HFF-Myc (cell line): ENCODE data around the gene VWF.

Experiments used
- DNase-seq: peaks from one replicate; pipeline ENCODE4 v3.0.0-alpha.2; 2011; ENCODE audit warnings: low read depth; ENCODE audit errors: extremely low read depth
- H3K4me3 ChIP-seq: replicated peaks from 2 replicates; pipeline ENCODE4 v1.5.1; 2011; ENCODE audit warnings: low read depth, mild to moderate bottlenecking, control low read depth, low read length
- CTCF ChIP-seq: IDR thresholded peaks from 2 replicates; pipeline ENCODE4 v1.5.1; 2012; ENCODE audit warnings: mild to moderate bottlenecking, low read depth, low read length, control low read depth; ENCODE audit errors: missing control alignments

The VWF gene

GRCh38 chr12:6124411-6125309 lies at the start of gene VWF:
Gene VWF (minus strand): TSS chr12:6124670. CDS start chr12:6123196, 1,474 bp downstream.
- no peak within 1 kb of the TSS for H3K4me3 ChIP-seq
- TF ChIP-seq CTCF: no peak
- DNase-seq: no peak

- H3K4me3 ChIP-seq: no peak overlapping the region
- no peak for DNase-seq
- no peak for TF ChIP-seq CTCF
Observed at GRCh38 chr12:6172862-6173261, 48.4 kb upstream of the VWF start.

DNA sequence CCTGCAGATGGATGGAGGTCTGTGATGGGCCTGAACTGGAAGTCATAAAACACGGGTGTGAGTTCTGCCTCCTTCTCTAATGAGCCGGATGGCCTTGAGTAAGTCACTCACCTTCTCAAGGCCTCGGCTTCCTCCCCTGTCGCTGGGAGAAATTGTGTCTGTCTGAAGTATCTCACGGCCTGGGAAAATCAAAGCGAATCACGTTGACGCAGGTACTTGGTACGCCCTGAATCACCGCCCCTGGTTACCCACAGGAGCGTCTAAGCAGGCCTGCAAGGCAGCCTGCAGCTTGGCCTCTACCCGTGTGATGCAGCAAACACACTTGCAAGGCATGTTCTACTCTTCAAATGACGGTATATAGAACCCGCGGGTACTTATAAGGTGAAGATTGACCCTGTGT lies 47.6 kb upstream of the VWF start:
- TF ChIP-seq CTCF: no peak
- no peak overlapping the region for H3K4me3 ChIP-seq
- DNase-seq: no peak

- no peak overlapping the region for H3K4me3 ChIP-seq
- TF ChIP-seq CTCF: no peak
- DNase-seq: no peak
Observed at GRCh38 chr12:6171409-6172015, 47.0 kb upstream of the VWF start.

DNA sequence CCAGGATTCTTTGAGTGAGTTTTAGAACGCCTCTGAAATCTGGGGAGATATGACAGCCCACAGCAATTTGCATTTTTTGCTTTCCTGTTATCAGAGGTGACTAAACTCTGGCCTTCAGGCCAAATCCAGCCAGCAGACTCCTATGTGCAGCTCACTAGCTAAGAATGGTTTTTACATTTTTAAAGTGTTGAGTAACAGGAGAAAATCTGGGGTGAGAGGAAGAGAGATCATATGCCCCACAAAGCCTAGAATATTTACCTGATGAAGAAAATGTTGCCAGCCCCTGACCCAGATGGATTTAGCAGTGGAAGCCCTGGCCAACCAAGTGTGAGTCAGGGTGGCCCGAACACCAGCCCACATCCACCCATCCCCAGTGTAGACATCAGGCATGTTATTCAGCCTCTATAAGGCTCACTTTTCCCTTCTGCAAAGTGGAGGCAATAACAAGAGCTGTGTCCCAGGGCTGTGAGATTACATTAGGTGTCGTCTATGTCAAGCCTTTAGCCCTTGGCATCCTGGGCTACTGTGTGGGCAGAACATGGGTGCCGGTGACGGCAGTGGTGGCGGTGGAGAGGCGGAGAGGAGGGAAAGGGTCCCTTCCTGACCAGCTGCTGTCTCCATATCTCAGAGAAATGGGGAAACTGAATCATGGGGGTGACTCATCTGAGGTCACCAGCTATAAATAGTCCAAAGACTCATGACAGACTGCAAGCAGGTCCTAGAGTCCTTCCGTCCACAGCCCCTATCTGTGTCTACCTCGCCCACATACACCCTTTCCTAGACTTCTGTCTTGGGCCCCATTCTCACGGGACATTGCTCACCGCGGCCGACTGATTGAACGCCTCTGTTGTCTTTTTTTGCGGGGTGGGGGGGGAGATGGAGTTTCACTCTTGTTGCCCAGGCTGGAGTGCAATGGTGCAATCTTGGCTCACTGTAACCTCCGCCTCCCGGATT lies 43.1 kb upstream of the VWF start:
- TF ChIP-seq CTCF: no peak

GRCh38 chr12:6166808-6167207 lies 42.3 kb upstream of the VWF start:
- no peak overlapping the region for H3K4me3 ChIP-seq
- TF ChIP-seq CTCF: no peak
- no peak for DNase-seq

More for the DNA sequence above, 43.1 kb upstream of the VWF start:
- H3K4me3 ChIP-seq: no peak overlapping the region
- peak; percentile 86 for DNase-seq
